K562 (cell line): ENCODE measurements around the gene DIRAS1. TPM values are rescaled to one million over a fixed set of nuclear protein-coding genes. Genes with fewer than 3 reads are reported as not detected.

ENCODE experiments used
- ATAC-seq: fragments of 200-7000 bp; cut with Tn5 transposase; 3 replicates; pipeline ENCODE4 v1.9.1; 2020; ENCODE audit warnings: moderate library complexity
- BruUV-seq: library from RNA; stranded (reverse); fragments of 400-500 nt; replicated peaks from 2 replicates; lab custom pipeline; 2021; lab: Mats Ljungman, UMichigan
- CTCF ChIA-PET: fragments of 300-600 bp; formaldehyde crosslinking; extraction: SDS; loops from one replicate; lab custom pipeline; 2021; ENCODE audit warnings: low intra/inter-chr PET ratio; lab: Yijun Ruan, JAX
- POLR2A ChIA-PET: fragments of 300-600, 350-650 bp; sonication (Branson Sonifier 250); formaldehyde crosslinking; extraction: SDS; loops from one replicate; lab custom pipeline; 2021; ENCODE audit warnings: antibody characterized with exemption, inconsistent platforms; lab: Yijun Ruan, JAX
- DNase-seq, 4 experiments: peaks; one replicate each; pipeline versions ENCODE4 v3.0.0 to v3.0.0-alpha.2; 2011 to 2018; ENCODE audit warnings: low spot score in 3 of 4, mixed read lengths in 3 of 4; ENCODE audit errors: extremely low read depth in 1 of 4
- FAIRE-seq: peaks from 2 replicates; lab custom pipeline; 2011; peaks lifted over from hg19 to GRCh38; lab: Jason Lieb, UNC
- H2AFZ ChIP-seq: 2 replicates; pipeline ENCODE4 v1.6.0; 2011; ENCODE audit warnings: low read depth, low read length, control low read depth, inconsistent platforms
- H3K27ac ChIP-seq: fragments of 200-600 bp; 3 replicates; pipeline ENCODE4 v1.8.0; 2011; ENCODE audit warnings: low read depth, mild to moderate bottlenecking, control low read depth, inconsistent platforms, low read length, moderate library complexity, mixed read lengths; ENCODE audit errors: extremely low read depth
- H3K27me3 ChIP-seq, 2 experiments: fragments of 300-600 bp in 1 of 2; 2 replicates in 1 of 2; 3 replicates in 1 of 2; pipeline versions ENCODE4 v1.6.0 to v1.8.0; 2011; ENCODE audit warnings: inconsistent platforms in 2 of 2, low read length in 2 of 2, mild to moderate bottlenecking in 1 of 2, mixed read lengths in 1 of 2, moderate library complexity in 1 of 2; ENCODE audit not compliant: control insufficient read depth in 2 of 2, insufficient read depth in 2 of 2
- H3K36me3 ChIP-seq: fragments of 300-600 bp; 3 replicates; pipeline ENCODE4 v1.8.0; 2011; ENCODE audit warnings: mild to moderate bottlenecking, low read length, inconsistent platforms; ENCODE audit not compliant: control insufficient read depth, insufficient read depth
- H3K4me1 ChIP-seq, 2 experiments: fragments of 200-600 bp in 1 of 2; replicated peaks in 1 of 2; 2 replicates in 1 of 2; 3 replicates in 1 of 2; pipeline versions ENCODE4 v1.5.1 to v1.8.0; 2011; ENCODE audit warnings: inconsistent platforms in 2 of 2, low read length in 2 of 2, mild to moderate bottlenecking in 1 of 2, mixed read lengths in 1 of 2, moderate library complexity in 1 of 2; ENCODE audit not compliant: control insufficient read depth in 2 of 2, insufficient read depth in 2 of 2
- H3K4me2 ChIP-seq: 2 replicates; pipeline ENCODE4 v1.6.1; 2011; ENCODE audit warnings: low read length, control low read depth, inconsistent platforms, mixed read lengths; ENCODE audit not compliant: insufficient read depth
- H3K4me3 ChIP-seq: fragments of 200-600 bp; sonication (generic), shearing (Covaris generic); 2 replicates; pipeline ENCODE4 v1.5.1; 2016; ENCODE audit warnings: control low read depth, inconsistent platforms
- H3K79me2 ChIP-seq: fragments of 200-600 bp; 3 replicates; pipeline ENCODE4 v1.8.0; 2011; ENCODE audit warnings: low read length, inconsistent platforms; ENCODE audit not compliant: control insufficient read depth, insufficient read depth
- H3K9ac ChIP-seq, 2 experiments: 2 replicates each; pipeline versions ENCODE4 v1.6.0 to v1.6.1; 2011; ENCODE audit warnings: low read depth in 2 of 2, low read length in 2 of 2, control low read depth in 1 of 2, inconsistent platforms in 1 of 2, mild to moderate bottlenecking in 1 of 2, mixed read lengths in 1 of 2; ENCODE audit not compliant: insufficient read depth in 1 of 2
- H3K9me1 ChIP-seq: one replicate; pipeline ENCODE4 v1.6.0; 2011; ENCODE audit warnings: inconsistent platforms, mild to moderate bottlenecking, low read length, moderate library complexity; ENCODE audit not compliant: control insufficient read depth, insufficient read depth
- H3K9me3 ChIP-seq: replicated peaks from 2 replicates; pipeline ENCODE4 v1.5.1; 2011; ENCODE audit warnings: low read depth, low read length, inconsistent platforms; ENCODE audit not compliant: control insufficient read depth, insufficient read depth
- H4K20me1 ChIP-seq: replicated peaks from 2 replicates; pipeline ENCODE4 v1.6.1; 2011; ENCODE audit warnings: low read length, inconsistent platforms, mixed read lengths; ENCODE audit not compliant: control insufficient read depth, insufficient read depth
- ARID3B ChIP-seq: fragments of 250-450 bp; sonication (Bioruptor Pico); IDR thresholded peaks from 2 replicates; pipeline ENCODE4 v1.4.0; 2020; ENCODE audit warnings: borderline replicate concordance
- GATAD2A ChIP-seq: fragments of 450-650 bp; IDR thresholded peaks from 2 replicates; pipeline ENCODE4 v1.6.1; 2017
- MCM3 ChIP-seq: fragments of 450-650 bp; IDR thresholded peaks from 2 replicates; pipeline ENCODE4 v1.6.1; 2016
- NR2C2 ChIP-seq, 2 experiments: fragments of 200-800 bp in 1 of 2; sonication (Bioruptor generic) in 1 of 2; sonication (generic) in 1 of 2; formaldehyde crosslinking in 1 of 2; IDR thresholded peaks; 2 replicates each; pipeline versions ENCODE4 v1.6.1 to v1.8.0; 2016 to 2022; ENCODE audit warnings: mild to moderate bottlenecking in 1 of 2, missing compliant biosample characterization in 1 of 2, missing genetic modification characterization in 1 of 2, missing genetic modification reagents in 1 of 2
- NR4A1 ChIP-seq, 2 experiments: fragments of 250-450 bp in 1 of 2; fragments of 450-650 bp in 1 of 2; sonication (Bioruptor Pico) in 1 of 2; IDR thresholded peaks; 2 replicates each; pipeline versions ENCODE4 v1.4.0 to v1.6.1; 2016 to 2020; ENCODE audit warnings: mild to moderate bottlenecking in 2 of 2, missing compliant biosample characterization in 1 of 2, missing genetic modification characterization in 1 of 2, moderate library complexity in 1 of 2
- POLR3A ChIP-seq: IDR thresholded peaks from 2 replicates; pipeline ENCODE4 v1.6.1; 2011; ENCODE audit warnings: borderline replicate concordance, mild to moderate bottlenecking, moderate library complexity; ENCODE audit not compliant: insufficient read length, insufficient read depth; ENCODE audit errors: extremely low read depth
- RBBP5 ChIP-seq: fragments of 200-600 bp; sonication (generic); IDR thresholded peaks from 2 replicates; pipeline ENCODE4 v1.6.1; 2012; ENCODE audit warnings: borderline replicate concordance, mild to moderate bottlenecking, low read length, control low read depth, inconsistent platforms; ENCODE audit not compliant: insufficient read depth, poor library complexity, severe bottlenecking
- SIN3A ChIP-seq, 2 experiments: fragments of 150-350 bp in 1 of 2; IDR thresholded peaks; 2 replicates each; pipeline ENCODE4 v1.6.1; 2011 to 2016; ENCODE audit warnings: borderline replicate concordance in 2 of 2, low read depth in 2 of 2, low read length in 2 of 2, mild to moderate bottlenecking in 2 of 2, moderate library complexity in 2 of 2; ENCODE audit not compliant: control insufficient read depth in 1 of 2
- SREBF2 ChIP-seq: sonication (generic); formaldehyde crosslinking; IDR thresholded peaks from 2 replicates; pipeline ENCODE4 v1.4.0; 2020; ENCODE audit warnings: mild to moderate bottlenecking, missing genetic modification reagents
- SRSF1 ChIP-seq: fragments of 200-400 bp; formaldehyde crosslinking; IDR thresholded peaks from 2 replicates; pipeline ENCODE4 v1.6.1; 2017; ENCODE audit warnings: mild to moderate bottlenecking, low read depth, low read length, moderate library complexity
- TCF7L2 ChIP-seq: fragments of 150-350 bp; IDR thresholded peaks from 2 replicates; pipeline ENCODE4 v1.6.1; 2016; ENCODE audit warnings: low read depth, mild to moderate bottlenecking, low read length, moderate library complexity
- THRA ChIP-seq: fragments of 450-650 bp; IDR thresholded peaks from 2 replicates; pipeline ENCODE4 v1.6.1; 2017; ENCODE audit warnings: mild to moderate bottlenecking, moderate library complexity
- TRIM28 ChIP-seq: fragments of 450-650 bp; IDR thresholded peaks from 2 replicates; pipeline ENCODE4 v1.6.1; 2017
- XRCC4 ChIP-seq: IDR thresholded peaks from one replicate; pipeline ENCODE4 v1.6.1; 2011; ENCODE audit not compliant: insufficient read depth, insufficient read length; ENCODE audit errors: extremely low read depth
- YBX1 ChIP-seq: fragments of 450-650 bp; IDR thresholded peaks from 2 replicates; pipeline ENCODE4 v1.7.1; 2016; ENCODE audit warnings: mild to moderate bottlenecking
- ZNF134 ChIP-seq: fragments of 250-450 bp; sonication (Bioruptor Pico); conservative IDR thresholded peaks from 2 replicates; pipeline ENCODE4 v1.4.0; 2020
- ZNF512 ChIP-seq: IDR thresholded peaks from 2 replicates; pipeline ENCODE4 v1.6.1; 2016; ENCODE audit warnings: missing genetic modification characterization, missing compliant biosample characterization
- WGBS: fragments of 100-300 bp; shearing (Covaris generic); methylation state at CpG from one replicate; pipeline ENCODE4 v1.1.6; 2016; ENCODE audit warnings: low coverage, mixed read lengths; ENCODE audit not compliant: insufficient coverage; ENCODE audit errors: missing lambda C conversion rate; 5-methylcytosine and 5-hydroxymethylcytosine counted together
- in situ Hi-C: fragments of 300-500 bp; cut with MboI; formaldehyde crosslinking; loops from 4 replicates; pipeline ENCODE4 v1.15.0; 2018; ENCODE audit warnings: inconsistent platforms, mixed read lengths
- intact Hi-C: fragments of 100-400 bp; cut with micrococcal nuclease; formaldehyde crosslinking; loops from 2 replicates; pipeline ENCODE4 v1.14.2; 2022
- polyA plus RNA-seq, 8 experiments: library from polyadenylated mRNA; depleted of rRNA in 4 of 8; stranded (reverse) in 5 of 8; unstranded in 3 of 8; fragments of >200 nt; fragmentation: Nextera tagmentation in 2 of 8; fragmentation: Illumina TruSeq in 1 of 8; extraction: Ambion mirVana in 2 of 8; extraction: Trizol in 1 of 8; gene quantifications; 2 replicates each; pipeline versions ENCODE4 v1.2.1 to v1.2.3, GENCODE V29; 2011 to 2014; ENCODE audit warnings: inconsistent platforms in 1 of 8, missing spikeins in 1 of 8
- total RNA-seq, 7 experiments: library from RNA; depleted of rRNA in 6 of 7; stranded (reverse); fragments of >200 nt in 6 of 7; fragmentation: Illumina TruSeq in 2 of 7; extraction: Trizol in 2 of 7; gene quantifications; 2 replicates each; pipeline versions ENCODE4 v1.2.1 to v1.2.3, GENCODE V29; 2011 to 2021; ENCODE audit warnings: low replicate concordance in 1 of 7

DIRAS1 gene
- total and polyA plus RNA-seq, 9 of the 15 experiments (the other 6 are each of a cell fraction or from before 2014, with no cell fraction given) = 0.11 to 12.0 (median 2.9) TPM

- BruUV-seq = no TSS peak
- H2AFZ ChIP-seq = no peak overlapping the region
- in situ Hi-C loops (no loop called here), intact Hi-C loops (no loop called here)
- WGBS = 31% methylated on average over 9 of the region's 9 CpGs
- ChIA-PET CTCF (no interaction called here), POLR2A (no interaction called here)
- no peaks in the 10 kb centered on the region for H4K20me1 ChIP-seq
- no peak overlapping the region for H3K27ac ChIP-seq
- TF ChIP-seq GATAD2A = no peak
- no peak for TF ChIP-seq ZNF134 (CRISPR knock-in tag)
- no peak for TF ChIP-seq POLR3A
- no peak for TF ChIP-seq NR4A1 (CRISPR knock-in tag; IDR thresholded peaks at IDR 0.05)
- no peak for TF ChIP-seq NR4A1 (tag; IDR thresholded peaks at IDR 0.05)
- TF ChIP-seq NR2C2 (CRISPR knock-in tag; IDR thresholded peaks at IDR 0.05) = no peak
- no peak for TF ChIP-seq NR2C2 (tag; IDR thresholded peaks at IDR 0.05)
- TF ChIP-seq XRCC4 = no peak
- no peak for TF ChIP-seq SIN3A (IDR thresholded peaks at IDR 0.05; ENCODE audit: borderline replicate concordance in 2 of 2, control insufficient read depth in 1 of 2, low read depth in 2 of 2, low read length in 2 of 2)
- TF ChIP-seq MCM3 = no peak
- TF ChIP-seq TCF7L2 = no peak
- no peak for TF ChIP-seq ARID3B (CRISPR knock-in tag)
- no peak for TF ChIP-seq YBX1
- no peak for TF ChIP-seq THRA
- TF ChIP-seq SREBF2 = no peak
- no peak for TF ChIP-seq SRSF1
- TF ChIP-seq RBBP5 = no peak
- no peak for TF ChIP-seq TRIM28
- no peak for TF ChIP-seq ZNF512 (tag)
- H3K9ac ChIP-seq = no peak overlapping the region
- H3K27me3 ChIP-seq = peaks cover 13 to 69% of the 10 kb centered on the region in 2 experiments
- H3K9me1 ChIP-seq = no peaks in the 10 kb centered on the region
- no peak for DNase-seq
- no peak overlapping the region for H3K4me2 ChIP-seq
- H3K36me3 ChIP-seq = no peaks in the 10 kb centered on the region
- FAIRE-seq = no peak
- no peaks in the 10 kb centered on the region for H3K79me2 ChIP-seq
- ATAC-seq = no peak
- no peaks in the 10 kb centered on the region for H3K9me3 ChIP-seq
- H3K4me1 ChIP-seq = no peaks in the 10 kb centered on the region; a peak in 1 of 5 replicates
- no peak overlapping the region for H3K4me3 ChIP-seq
Observed at GRCh38 chr19:2691951-2692350, 29.2 kb downstream of the DIRAS1 start.
